Neuronal stem cell (in vitro differentiated cells): ENCODE measurements around the gene ARHGAP22.

ENCODE experiments used
- DNase-seq: peaks from one replicate; pipeline ENCODE4 v3.0.0-alpha.2; 2013; ENCODE audit warnings: low spot score
- H2AFZ ChIP-seq: one replicate; pipeline ENCODE4 v1.6.1; 2013; ENCODE audit warnings: mild to moderate bottlenecking, low read length, inconsistent platforms
- H2AK5ac ChIP-seq: 2 replicates; pipeline ENCODE4 v1.6.1; 2013; ENCODE audit warnings: low read depth, mild to moderate bottlenecking, inconsistent platforms, low read length, moderate library complexity, mixed read lengths
- H2BK120ac ChIP-seq: 2 replicates; pipeline ENCODE4 v1.6.1; 2013; ENCODE audit warnings: low read depth, mild to moderate bottlenecking, inconsistent platforms, low read length, moderate library complexity, mixed read lengths
- H2BK12ac ChIP-seq: one replicate; pipeline ENCODE4 v1.6.1; 2013; ENCODE audit warnings: low read length, inconsistent platforms
- H2BK15ac ChIP-seq: 2 replicates; pipeline ENCODE4 v1.6.1; 2013; ENCODE audit warnings: mild to moderate bottlenecking, low read length, inconsistent platforms, mixed read lengths
- H2BK5ac ChIP-seq: one replicate; pipeline ENCODE4 v1.6.1; 2013; ENCODE audit warnings: inconsistent platforms, mild to moderate bottlenecking, low read length, moderate library complexity
- H3K14ac ChIP-seq: one replicate; pipeline ENCODE4 v1.6.1; 2013; ENCODE audit warnings: low read length, inconsistent platforms
- H3K18ac ChIP-seq: 2 replicates; pipeline ENCODE4 v1.6.1; 2013; ENCODE audit warnings: low read length, inconsistent platforms
- H3K23ac ChIP-seq: 2 replicates; pipeline ENCODE4 v1.6.1; 2013; ENCODE audit warnings: low read depth, mild to moderate bottlenecking, mixed read lengths, low read length, inconsistent platforms; ENCODE audit not compliant: poor library complexity
- H3K27ac ChIP-seq: replicated peaks from 3 replicates; pipeline ENCODE4 v1.5.1; 2013; ENCODE audit warnings: low read length, inconsistent platforms
- H3K27me3 ChIP-seq, 3 experiments: 2 replicates each; pipeline ENCODE4 v1.6.1; 2013; ENCODE audit warnings: low read length in 3 of 3, mild to moderate bottlenecking in 2 of 3, inconsistent platforms in 1 of 3, low read depth in 1 of 3, mixed read lengths in 1 of 3, moderate library complexity in 1 of 3; ENCODE audit not compliant: control insufficient read depth in 3 of 3, insufficient read depth in 3 of 3
- H3K36me3 ChIP-seq, 2 donors: replicated peaks in 1 of 2; 2 replicates each; pipeline ENCODE4 v1.6.1; 2013; ENCODE audit warnings: low read length in 2 of 2; ENCODE audit not compliant: control insufficient read depth in 2 of 2, insufficient read depth in 2 of 2
- H3K4ac ChIP-seq: 2 replicates; pipeline ENCODE4 v1.6.1; 2013; ENCODE audit warnings: inconsistent platforms, mild to moderate bottlenecking, low read length, moderate library complexity
- H3K4me1 ChIP-seq, 2 donors: 1 replicate in 1 of 2; 2 replicates in 1 of 2; pipeline ENCODE4 v1.6.1; 2013; ENCODE audit warnings: low read length in 2 of 2, low read depth in 1 of 2; ENCODE audit not compliant: control insufficient read depth in 2 of 2, insufficient read depth in 1 of 2
- H3K4me2 ChIP-seq: one replicate; pipeline ENCODE4 v1.6.1; 2013; ENCODE audit warnings: mild to moderate bottlenecking, low read length, inconsistent platforms; ENCODE audit not compliant: insufficient read depth, poor library complexity, severe bottlenecking
- H3K4me3 ChIP-seq, 2 donors: 2 replicates each; pipeline ENCODE4 v1.5.1; 2013; ENCODE audit warnings: low read length in 2 of 2, mild to moderate bottlenecking in 2 of 2, inconsistent platforms in 1 of 2, moderate library complexity in 1 of 2
- H3K79me1 ChIP-seq: one replicate; pipeline ENCODE4 v1.6.1; 2013; ENCODE audit warnings: low read depth, mild to moderate bottlenecking, inconsistent platforms, low read length, moderate library complexity
- H3K9ac ChIP-seq: one replicate; pipeline ENCODE4 v1.6.1; 2013; ENCODE audit warnings: mild to moderate bottlenecking, low read depth, low read length, inconsistent platforms; ENCODE audit not compliant: poor library complexity
- H3K9me3 ChIP-seq, 2 donors: replicated peaks in 1 of 2; 2 replicates each; pipeline versions ENCODE3 to v1.6.1; 2013; ENCODE audit warnings: low read length in 2 of 2, mild to moderate bottlenecking in 2 of 2, inconsistent platforms in 1 of 2, low read depth in 1 of 2, mixed read lengths in 1 of 2, moderate library complexity in 1 of 2; ENCODE audit not compliant: control insufficient read depth in 2 of 2, insufficient read depth in 1 of 2
- H4K8ac ChIP-seq: one replicate; pipeline ENCODE4 v1.6.1; 2013; ENCODE audit warnings: low read depth, mild to moderate bottlenecking, inconsistent platforms, low read length, moderate library complexity
- H4K91ac ChIP-seq: one replicate; pipeline ENCODE4 v1.6.1; 2013; ENCODE audit warnings: low read length, low read depth, mild to moderate bottlenecking, inconsistent platforms; ENCODE audit not compliant: poor library complexity
- WGBS, 2 donors: extraction: QIAGEN DNeasy Blood & Tissue Kit; methylation state at CpG; one replicate each; pipeline ENCODE4 v1.1.7; 2013; ENCODE audit warnings: missing lambda C conversion rate in 2 of 2, mixed read lengths in 1 of 2; ENCODE audit not compliant: insufficient read length in 2 of 2, insufficient replicate concordance in 1 of 2; ENCODE audit errors: extremely low coverage in 2 of 2; 5-methylcytosine and 5-hydroxymethylcytosine counted together

Gene ARHGAP22

GRCh38 chr10:48491392-48492139, 113.3 kb downstream of the ARHGAP22 start:
- no CpG with 5 or more reads among the region's 13 CpGs for WGBS, 2 donors
- no peak for DNase-seq

GRCh38 chr10:48490946-48491345, 113.9 kb downstream of the ARHGAP22 start:
- DNase-seq: no peak
- Histone ChIP-seq H2BK12ac (no peak overlapping the region), H3K4ac (no peak overlapping the region)

More at GRCh38 chr10:48491392-48492139, 113.3 kb downstream of the ARHGAP22 start:
- H2BK12ac ChIP-seq: no peak overlapping the region
- peak overlapping the region; percentile 76 for H3K23ac ChIP-seq
- H3K18ac ChIP-seq: no peak overlapping the region
- no peak overlapping the region for H2AFZ ChIP-seq
- no peak overlapping the region for H2BK120ac ChIP-seq
- no peak overlapping the region for H2AK5ac ChIP-seq
- H4K8ac ChIP-seq: no peak overlapping the region
- H3K14ac ChIP-seq: no peak overlapping the region
- no peak overlapping the region for H3K27ac ChIP-seq
- H2BK5ac ChIP-seq: no peak overlapping the region
- no peak overlapping the region for H4K91ac ChIP-seq
- H3K4me3 ChIP-seq: no peak overlapping the region
- no peaks in the 10 kb centered on the region for H3K79me1 ChIP-seq
- H2BK15ac ChIP-seq: no peak overlapping the region
- no peak overlapping the region for H3K9ac ChIP-seq
- H3K9me3 ChIP-seq: no peaks in the 10 kb centered on the region
- no peak overlapping the region for H3K4ac ChIP-seq
- H3K4me1 ChIP-seq: no peaks in the 10 kb centered on the region
- H3K4me2 ChIP-seq: no peak overlapping the region
- H3K36me3 ChIP-seq: no peaks in the 10 kb centered on the region
- H3K27me3 ChIP-seq: peaks cover 0 to 8% (median 0%) of the 10 kb centered on the region in 3 experiments

GRCh38 chr10:48490571-48490940, 114.3 kb downstream of the ARHGAP22 start:
- Histone ChIP-seq H2AFZ (no peak overlapping the region), H4K8ac (no peak overlapping the region), H3K23ac (peak overlapping the region; percentile 29), H2BK15ac (no peak overlapping the region), H2BK12ac (no peak overlapping the region), H3K36me3 (no peaks in the 10 kb centered on the region), H3K14ac (no peak overlapping the region), H3K27me3 (peaks cover 0 to 8% (median 0%) of the 10 kb centered on the region in 3 experiments), H2BK5ac (no peak overlapping the region), H3K27ac (no peak overlapping the region), H3K4me2 (no peak overlapping the region), H3K79me1 (no peaks in the 10 kb centered on the region), H3K18ac (no peak overlapping the region), H3K4me1 (no peaks in the 10 kb centered on the region), H3K4me3 (no peak overlapping the region), H3K4ac (no peak overlapping the region), H3K9me3 (no peaks in the 10 kb centered on the region), H2BK120ac (no peak overlapping the region), H3K9ac (no peak overlapping the region), H2AK5ac (no peak overlapping the region), H4K91ac (no peak overlapping the region)
- WGBS, 2 donors: no CpG with 5 or more reads among the region's 7 CpGs
- no peak for DNase-seq

More at GRCh38 chr10:48490946-48491345, 113.9 kb downstream of the ARHGAP22 start:
- Histone ChIP-seq H2BK120ac (no peak overlapping the region), H3K4me3 (no peak overlapping the region), H3K14ac (no peak overlapping the region), H3K18ac (no peak overlapping the region), H4K91ac (no peak overlapping the region), H3K9me3 (no peaks in the 10 kb centered on the region), H2AK5ac (no peak overlapping the region), H2AFZ (no peak overlapping the region), H3K23ac (peak overlapping the region; percentile 29), H3K36me3 (no peaks in the 10 kb centered on the region), H4K8ac (no peak overlapping the region), H3K9ac (no peak overlapping the region), H2BK5ac (no peak overlapping the region), H3K4me2 (no peak overlapping the region), H2BK15ac (no peak overlapping the region), H3K79me1 (no peaks in the 10 kb centered on the region), H3K27ac (no peak overlapping the region), H3K27me3 (peaks cover 0 to 8% (median 0%) of the 10 kb centered on the region in 3 experiments), H3K4me1 (no peaks in the 10 kb centered on the region)
- WGBS, 2 donors: no CpG with 5 or more reads among the region's 6 CpGs

GRCh38 chr10:48489099-48489498, 115.8 kb downstream of the ARHGAP22 start:
- H3K4me1 ChIP-seq: no peaks in the 10 kb centered on the region
- no peak overlapping the region for H2BK15ac ChIP-seq
- no peak overlapping the region for H3K9ac ChIP-seq
- H4K8ac ChIP-seq: no peak overlapping the region
- H2AFZ ChIP-seq: no peak overlapping the region
- H4K91ac ChIP-seq: no peak overlapping the region
- no peak overlapping the region for H2BK5ac ChIP-seq
- H3K36me3 ChIP-seq: no peaks in the 10 kb centered on the region
- H2BK12ac ChIP-seq: no peak overlapping the region
- no peaks in the 10 kb centered on the region for H3K9me3 ChIP-seq
- no peak overlapping the region for H3K27ac ChIP-seq
- H3K4me3 ChIP-seq: no peak overlapping the region
- peaks cover 0 to 17% (median 0%) of the 10 kb centered on the region in 3 experiments for H3K27me3 ChIP-seq
- no peak overlapping the region for H3K4me2 ChIP-seq
- H3K79me1 ChIP-seq: no peaks in the 10 kb centered on the region
- H2AK5ac ChIP-seq: no peak overlapping the region
- H2BK120ac ChIP-seq: no peak overlapping the region
- no peak for DNase-seq
- no peak overlapping the region for H3K14ac ChIP-seq
- no peak overlapping the region for H3K4ac ChIP-seq
- no CpG with 5 or more reads among the region's 1 CpG for WGBS, 2 donors
- H3K23ac ChIP-seq: no peak overlapping the region
- no peak overlapping the region for H3K18ac ChIP-seq
